SW480 (cell line): ENCODE results near the gene RPS23.
A peak's percentile ranks its signal among the peaks of the same experiment; 100 is the strongest.

Experiments
- DNase-seq: peaks from one replicate; pipeline ENCODE4 v3.0.0-alpha.2; 2016; ENCODE audit warnings: low spot score

Gene RPS23

GRCh38 chr5:82277987-82278710 is at the start of gene RPS23:
TSS of gene RPS23 (minus strand) at chr5:82278354. CDS start at chr5:82278323, 31 bp downstream.
- peak; percentile 87 for DNase-seq

GRCh38 chr5:82327941-82328340 is 49.8 kb upstream of the RPS23 start:
- no peak for DNase-seq

- no peak for DNase-seq
These were observed 47.8 kb upstream of the RPS23 start for GRCh38 chr5:82325996-82326395.

- no peak for DNase-seq
These were observed 47.0 kb upstream of the RPS23 start for GRCh38 chr5:82325155-82325554.

GRCh38 chr5:82320966-82321365 is 42.8 kb upstream of the RPS23 start:
- DNase-seq = no peak

- no peak for DNase-seq
These were observed 41.7 kb upstream of the RPS23 start for GRCh38 chr5:82319651-82320376.

- DNase-seq = no peak
These were observed 41.0 kb upstream of the RPS23 start for GRCh38 chr5:82319192-82319591.

GRCh38 chr5:82314964-82315758 is 37.0 kb upstream of the RPS23 start:
- no peak for DNase-seq

GRCh38 chr5:82313016-82313415 is 34.9 kb upstream of the RPS23 start:
- peak; percentile 12 for DNase-seq

- peak; percentile 53 for DNase-seq
These were observed 34.3 kb upstream of the RPS23 start for GRCh38 chr5:82312373-82312856.

- DNase-seq = no peak
These were observed 31.0 kb upstream of the RPS23 start for GRCh38 chr5:82309091-82309531.

- no peak for DNase-seq
These were observed 30.3 kb upstream of the RPS23 start for GRCh38 chr5:82308416-82308815.

- no peak for DNase-seq
These were observed 29.3 kb upstream of the RPS23 start for GRCh38 chr5:82307451-82307850.

GRCh38 chr5:82306151-82306550 is 28.0 kb upstream of the RPS23 start:
- no peak for DNase-seq

GRCh38 chr5:82301190-82301589 is 23.0 kb upstream of the RPS23 start:
- no peak for DNase-seq

GRCh38 chr5:82298668-82299067 is 20.5 kb upstream of the RPS23 start:
- no peak for DNase-seq

GRCh38 chr5:82297711-82298110 is 19.6 kb upstream of the RPS23 start:
- DNase-seq = no peak

GRCh38 chr5:82296929-82297328 is 18.8 kb upstream of the RPS23 start:
- DNase-seq = no peak

GRCh38 chr5:82295959-82296531 is 17.9 kb upstream of the RPS23 start:
- DNase-seq = no peak

GRCh38 chr5:82295144-82295543 is 17.0 kb upstream of the RPS23 start:
- no peak for DNase-seq

- DNase-seq = no peak
These were observed 13.3 kb upstream of the RPS23 start for GRCh38 chr5:82291420-82291819.

GRCh38 chr5:82290908-82291307 is 12.8 kb upstream of the RPS23 start:
- DNase-seq = no peak
